NCI-H2171 (cell line): ENCODE measurements around the gene ATP8A2.

Source experiments
- DNase-seq: peaks from one replicate; lab custom pipeline; 2025; lab: John Stamatoyannopoulos, UW

Gene ATP8A2

GRCh38 chr13:25732111-25732865 lies 360.5 kb downstream of the ATP8A2 start:
- DNase-seq, result no peak

DNA sequence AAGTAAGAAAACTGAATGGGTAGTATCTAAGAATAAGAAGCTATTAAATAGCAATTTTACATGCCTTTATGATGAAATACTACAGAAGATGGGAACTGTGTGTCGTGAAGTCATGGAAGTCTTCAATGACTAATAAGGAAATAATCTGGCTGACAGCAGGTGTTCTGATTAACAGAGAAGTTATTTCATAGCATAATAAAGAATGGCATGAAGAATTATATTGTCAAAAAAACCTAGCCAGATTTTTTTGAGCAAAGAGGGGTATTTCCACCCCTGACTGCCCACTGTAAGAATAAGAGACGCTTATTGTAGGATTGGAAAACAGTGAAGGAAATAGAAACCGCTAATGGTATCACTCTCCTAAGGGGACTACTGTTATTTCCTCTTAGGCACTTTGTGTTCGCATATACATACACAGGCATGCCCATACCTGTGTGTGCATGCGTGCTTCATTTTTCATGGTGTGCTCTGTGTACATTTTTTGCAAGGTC lies 361.3 kb downstream of the ATP8A2 start:
- no peak for DNase-seq

GRCh38 chr13:25733696-25734435 lies 362.1 kb downstream of the ATP8A2 start:
- DNase-seq, result no peak

- DNase-seq, result peak; percentile 66
Observed at GRCh38 chr13:25738342-25739196, 366.8 kb downstream of the ATP8A2 start.

- no peak for DNase-seq
Observed at GRCh38 chr13:25739376-25739775, 367.6 kb downstream of the ATP8A2 start.

- DNase-seq, result no peak
Observed at GRCh38 chr13:25741796-25742195, 370.0 kb downstream of the ATP8A2 start.

DNA sequence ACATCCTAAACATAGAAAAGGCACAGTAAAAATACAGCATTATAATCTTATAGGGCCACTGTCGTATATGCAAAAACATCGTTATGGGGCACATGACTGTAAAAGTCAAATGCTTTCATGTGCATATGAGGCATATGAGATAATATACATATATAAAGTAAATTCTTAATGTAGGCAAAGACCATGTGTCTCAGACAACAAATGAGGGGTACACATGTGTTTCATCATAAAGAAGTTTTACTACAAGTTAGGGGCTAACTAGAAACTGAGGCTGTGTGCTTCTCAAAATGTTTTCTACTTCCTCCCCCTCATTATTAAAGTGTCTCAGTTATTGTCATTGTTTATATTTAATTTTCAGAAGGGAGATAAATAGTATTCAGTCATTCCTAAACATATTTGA lies 370.4 kb downstream of the ATP8A2 start:
- no peak for DNase-seq

DNA sequence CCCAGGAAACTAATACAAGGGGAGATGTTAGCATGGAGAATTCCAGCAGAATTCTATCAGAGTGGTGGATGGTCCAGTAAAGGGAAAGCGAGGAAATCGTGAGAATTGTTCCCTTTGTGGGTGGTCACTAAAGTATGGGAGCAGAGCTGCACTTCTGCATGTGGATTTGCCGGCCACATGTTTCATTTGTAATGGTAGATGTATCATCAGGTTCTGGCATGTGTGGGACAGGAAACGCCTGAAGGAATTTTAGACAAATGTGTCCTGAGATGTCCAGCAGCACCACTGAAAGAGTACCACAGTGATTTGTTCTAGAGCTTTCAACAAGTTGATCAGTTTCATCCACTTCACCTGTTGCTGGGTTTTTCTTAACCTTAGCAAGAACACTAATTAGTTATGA lies 371.6 kb downstream of the ATP8A2 start:
- no peak for DNase-seq

DNA sequence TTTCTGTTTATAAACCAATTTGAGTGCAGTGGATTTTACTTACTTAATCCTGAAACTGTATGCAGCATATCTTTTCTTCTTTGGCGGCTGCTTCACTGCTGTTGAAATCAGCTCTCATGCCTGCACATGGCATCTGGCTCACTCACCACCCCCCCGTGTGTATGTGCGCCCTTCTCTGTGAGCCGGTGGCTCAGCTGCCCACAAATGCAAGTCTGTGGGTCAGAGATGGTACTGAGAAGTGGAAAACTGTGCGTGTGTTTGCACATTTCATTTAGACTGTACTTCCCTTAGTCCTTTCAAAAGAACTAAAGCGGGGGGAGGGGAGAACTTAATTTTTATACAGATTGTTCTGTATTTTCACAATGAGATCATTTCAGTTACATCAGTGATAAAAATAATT lies 372.4 kb downstream of the ATP8A2 start:
- no peak for DNase-seq

GRCh38 chr13:25746131-25746530 lies 374.4 kb downstream of the ATP8A2 start:
- no peak for DNase-seq

- DNase-seq, result no peak
Observed at GRCh38 chr13:25752957-25753551, 381.3 kb downstream of the ATP8A2 start.

GRCh38 chr13:25753976-25754375 lies 382.2 kb downstream of the ATP8A2 start:
- no peak for DNase-seq

GRCh38 chr13:25756251-25756650 lies 384.5 kb downstream of the ATP8A2 start:
- DNase-seq, result no peak

GRCh38 chr13:25756912-25757311 lies 385.1 kb downstream of the ATP8A2 start:
- no peak for DNase-seq

DNA sequence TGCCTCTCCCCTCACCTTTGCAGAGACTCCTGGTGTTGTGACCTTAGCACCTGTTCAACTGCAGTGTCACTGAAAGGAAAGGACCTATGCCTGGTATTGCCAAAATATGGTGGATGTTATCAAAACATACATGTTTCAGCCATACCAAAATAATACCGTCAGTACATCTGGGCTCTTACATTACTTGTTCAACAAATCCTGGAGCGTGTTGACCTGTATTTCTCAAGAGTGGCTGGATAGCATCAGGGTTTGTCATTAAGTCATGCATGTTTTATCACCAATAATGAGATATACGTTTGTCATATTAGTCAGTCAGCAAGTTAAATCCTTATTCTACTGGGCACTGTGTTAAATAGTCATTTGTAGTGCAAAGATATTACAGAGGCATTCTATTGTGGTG lies 389.3 kb downstream of the ATP8A2 start:
- no peak for DNase-seq

DNA sequence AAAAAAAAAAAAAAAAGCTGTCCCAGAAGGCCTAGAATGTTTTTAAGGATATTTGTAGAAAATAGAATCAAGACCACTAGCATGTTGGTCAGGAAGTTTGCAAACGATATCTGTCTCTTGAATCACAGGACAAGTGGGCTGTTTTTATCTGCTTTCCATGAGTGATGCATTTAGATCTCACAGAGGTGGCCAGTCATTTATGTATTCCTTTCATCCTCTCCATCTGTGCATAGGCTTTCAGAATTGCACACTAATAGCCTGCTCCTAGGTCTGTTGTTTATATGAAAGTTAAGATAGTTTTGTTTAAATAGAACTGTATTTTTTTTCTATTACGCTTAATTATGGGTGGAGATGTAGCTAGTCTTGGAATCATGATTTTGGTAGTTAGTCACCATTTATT lies 390.5 kb downstream of the ATP8A2 start:
- no peak for DNase-seq

DNA sequence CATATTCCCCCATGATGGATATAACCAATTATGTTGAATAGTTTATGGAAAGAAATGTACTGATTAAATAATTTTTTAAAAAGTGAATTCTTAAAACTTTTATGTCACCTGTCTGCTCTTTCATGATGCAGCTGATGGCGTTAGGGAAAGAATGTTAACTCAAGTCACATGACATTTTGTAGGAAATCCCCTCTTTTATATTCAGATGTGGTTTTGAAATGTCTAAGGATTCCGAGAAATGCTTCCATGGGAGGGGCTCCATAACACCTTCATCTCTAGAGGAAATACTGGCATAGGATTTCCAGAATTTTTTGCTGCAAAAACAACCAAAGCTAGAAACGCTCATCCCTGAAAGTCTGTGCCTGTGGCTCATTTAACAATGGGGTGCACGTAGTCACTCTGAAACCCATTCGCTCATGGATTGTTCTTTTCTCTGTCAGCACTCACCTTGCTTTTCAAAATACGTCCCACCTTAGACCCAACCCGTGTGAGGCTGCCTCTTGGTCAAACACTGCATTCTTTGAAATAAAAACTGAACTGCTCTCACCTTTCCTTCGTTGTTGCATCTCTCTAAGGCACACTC lies 391.1 kb downstream of the ATP8A2 start:
- DNase-seq, result no peak

GRCh38 chr13:25764378-25764777 lies 392.6 kb downstream of the ATP8A2 start:
- DNase-seq, result no peak

DNA sequence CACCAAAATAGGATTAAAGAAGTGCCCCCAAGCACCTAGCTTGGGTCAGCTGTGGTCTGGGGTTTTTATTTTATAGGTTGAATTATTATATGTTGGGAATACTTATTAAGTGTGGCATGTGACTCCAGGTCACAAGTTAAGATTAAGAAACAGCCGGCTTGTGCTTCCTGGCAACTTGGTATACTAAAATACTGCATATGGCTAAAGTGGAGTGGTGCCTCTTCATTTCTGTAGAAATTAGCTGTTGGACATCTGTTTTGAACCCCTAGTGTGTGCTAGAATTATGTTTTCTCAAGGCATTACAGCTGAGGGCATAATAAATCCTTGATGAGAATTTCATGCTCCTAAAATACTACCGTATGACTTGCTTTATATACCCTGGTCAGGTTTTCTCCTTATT lies 393.5 kb downstream of the ATP8A2 start:
- DNase-seq, result no peak

- DNase-seq, result no peak
Observed at GRCh38 chr13:25766576-25766975, 394.8 kb downstream of the ATP8A2 start.

DNA sequence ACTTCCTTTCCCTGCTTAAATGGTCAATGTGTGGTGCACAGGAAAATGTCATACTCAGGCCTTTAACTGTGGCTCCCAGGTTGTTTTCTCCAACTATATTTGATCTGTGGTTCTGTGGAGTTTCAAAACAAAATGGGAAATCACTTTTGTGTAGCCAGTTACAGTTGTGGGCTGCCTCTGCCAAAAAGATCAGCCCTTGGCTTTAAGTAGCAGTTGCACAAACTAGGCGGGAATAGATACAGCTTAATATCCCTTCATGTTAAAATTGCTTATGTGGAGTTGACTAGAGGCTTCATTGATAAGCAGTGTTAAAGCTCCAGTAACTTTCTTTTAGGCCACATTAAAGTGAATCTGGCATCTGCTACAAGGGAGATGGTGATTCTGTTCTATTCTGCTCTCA lies 395.2 kb downstream of the ATP8A2 start:
- DNase-seq, result no peak

GRCh38 chr13:25768376-25768775 lies 396.6 kb downstream of the ATP8A2 start:
- no peak for DNase-seq
